ENCODE data around the gene UBR7. TPM values are rescaled to one million over a fixed set of nuclear protein-coding genes. Genes with fewer than 3 reads are reported as not detected.
A peak's percentile ranks its signal among the peaks of the same experiment; 100 is the strongest.

The UBR7 gene
- total and polyA plus RNA-seq, 7 donors = 11.5 to 32.6 (median 17.0) TPM

DNA sequence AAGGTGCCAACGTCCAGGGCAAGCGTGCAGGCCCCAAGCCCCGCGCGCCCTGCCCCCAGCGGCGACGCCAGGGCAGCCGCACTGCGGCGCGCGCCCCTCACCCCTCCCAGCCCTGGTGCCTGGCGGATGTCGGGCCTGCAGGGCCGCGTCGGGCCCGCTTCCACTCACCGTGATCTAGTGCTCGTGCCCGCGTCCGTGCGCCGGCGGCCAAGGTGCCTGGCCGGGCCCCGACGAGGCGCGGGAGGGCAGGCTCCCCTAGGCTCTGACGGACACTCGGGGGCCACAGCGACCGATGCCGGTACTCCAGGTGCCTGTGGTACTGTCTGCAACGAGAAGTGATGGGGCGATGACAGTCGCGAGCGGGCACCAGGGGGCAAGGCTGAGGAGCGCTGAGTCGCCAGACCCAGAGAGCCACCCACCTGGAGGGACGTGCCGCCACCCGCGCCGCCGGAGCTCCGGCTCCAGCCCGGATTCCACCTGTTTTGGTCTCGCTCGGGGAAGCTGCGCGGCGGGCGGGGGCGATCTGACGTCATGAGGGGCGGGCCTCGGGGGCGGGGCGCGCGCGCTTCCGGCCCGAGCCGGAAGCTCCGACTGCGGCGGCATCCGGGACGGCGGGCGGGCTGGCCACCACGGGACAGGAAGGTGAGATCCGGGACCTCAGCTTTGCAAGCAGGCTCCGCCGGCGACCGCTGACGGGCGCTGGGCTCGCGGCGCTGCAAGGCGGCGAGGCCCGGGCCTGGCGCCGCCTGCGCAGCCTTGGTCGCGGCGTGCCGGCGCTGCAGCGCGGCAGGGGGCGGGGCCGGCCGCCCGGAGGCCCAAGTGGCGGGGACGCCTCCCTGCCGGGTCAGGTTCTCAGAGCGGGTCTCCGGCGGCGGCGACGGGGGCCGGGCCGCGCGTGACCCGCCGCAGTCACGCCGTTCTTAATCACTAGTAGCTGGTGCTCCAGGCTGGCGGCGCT lies 22.4 kb upstream of the UBR7 start, which contains the start of the genes LYSET and MOAP1:
Gene LYSET, plus strand, starts transcription at position 927 of the 958 bp plus-strand sequence. CDS start 89 bp downstream, outside the sequence.
Gene MOAP1, minus strand, starts transcription at position 507 of the 958 bp plus-strand sequence. CDS start 655 bp downstream, outside the sequence.
- 0% methylated on average over 79 to 124 of the region's 124 CpGs for WGBS, 3 donors
- intact Hi-C loops (cut with DNase I) = loop anchor here (2.0 to 5.0 kb wide), 2 partner anchors 22 to 72 kb away; partner anchors contain the start of genes GON7 (in 1 of the 2) and UBR7 (in 1 of the 2)
- H3K4me1 ChIP-seq = peaks cover 19% of the 10 kb centered on the region
- TF ChIP-seq, protein P1, sequence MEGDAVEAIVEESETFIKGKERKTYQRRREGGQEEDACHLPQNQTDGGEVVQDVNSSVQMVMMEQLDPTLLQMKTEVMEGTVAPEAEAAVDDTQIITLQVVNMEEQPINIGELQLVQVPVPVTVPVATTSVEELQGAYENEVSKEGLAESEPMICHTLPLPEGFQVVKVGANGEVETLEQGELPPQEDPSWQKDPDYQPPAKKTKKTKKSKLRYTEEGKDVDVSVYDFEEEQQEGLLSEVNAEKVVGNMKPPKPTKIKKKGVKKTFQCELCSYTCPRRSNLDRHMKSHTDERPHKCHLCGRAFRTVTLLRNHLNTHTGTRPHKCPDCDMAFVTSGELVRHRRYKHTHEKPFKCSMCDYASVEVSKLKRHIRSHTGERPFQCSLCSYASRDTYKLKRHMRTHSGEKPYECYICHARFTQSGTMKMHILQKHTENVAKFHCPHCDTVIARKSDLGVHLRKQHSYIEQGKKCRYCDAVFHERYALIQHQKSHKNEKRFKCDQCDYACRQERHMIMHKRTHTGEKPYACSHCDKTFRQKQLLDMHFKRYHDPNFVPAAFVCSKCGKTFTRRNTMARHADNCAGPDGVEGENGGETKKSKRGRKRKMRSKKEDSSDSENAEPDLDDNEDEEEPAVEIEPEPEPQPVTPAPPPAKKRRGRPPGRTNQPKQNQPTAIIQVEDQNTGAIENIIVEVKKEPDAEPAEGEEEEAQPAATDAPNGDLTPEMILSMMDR (IDR thresholded peaks at IDR 0.05) = no peak
- H3K9me3 ChIP-seq = no peaks in the 10 kb centered on the region
- H3K27me3 ChIP-seq (ENCODE audit: insufficient read depth in 3 of 3, low read length in 2 of 3) = no peaks in the 10 kb centered on the region
- peak; percentile 88 to 94 for DNase-seq
- peak within 1 kb of the TSS; percentile 89 for H3K4me3 ChIP-seq
- peaks cover 6 to 53% of the 10 kb centered on the region in 2 donors for H3K36me3 ChIP-seq (ENCODE audit: insufficient read depth in 1 of 2, low read depth in 1 of 2)
- H3K27ac ChIP-seq = peak within 1 kb of the TSS; percentile 92
- ATAC-seq = peak; percentile 95 to 96 (median 95)

DNA sequence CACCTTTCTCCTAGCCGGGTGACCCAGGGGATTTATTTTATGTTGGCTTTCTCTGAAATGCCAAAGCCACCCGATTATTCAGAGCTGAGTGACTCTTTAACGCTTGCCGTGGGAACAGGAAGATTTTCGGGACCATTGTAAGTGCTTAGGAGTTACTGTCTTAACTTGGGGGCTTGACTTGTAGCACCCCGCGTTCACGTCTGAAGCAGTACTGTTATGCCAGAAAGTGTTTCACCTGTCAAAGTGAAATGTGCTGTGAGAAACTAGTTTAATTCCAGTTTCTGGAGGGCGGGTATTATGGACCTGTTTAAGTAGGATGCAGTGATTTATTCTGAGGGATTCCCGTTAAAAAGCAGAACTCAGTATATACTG lies 21.7 kb upstream of the UBR7 start:
- 0 to 1% (median 0%) methylated on average over 10 of the region's 10 CpGs for WGBS, 3 donors
- TF ChIP-seq, protein P1 (IDR thresholded peaks at IDR 0.05) = no peak
- Histone ChIP-seq H3K4me1 (peaks cover 19% of the 10 kb centered on the region), H3K36me3 (ENCODE audit: insufficient read depth in 1 of 2, low read depth in 1 of 2) (peaks cover 6 to 53% of the 10 kb centered on the region in 2 donors), H3K9me3 (no peaks in the 10 kb centered on the region), H3K27me3 (ENCODE audit: insufficient read depth in 3 of 3, low read length in 2 of 3) (no peaks in the 10 kb centered on the region), H3K27ac (peak overlapping the region; percentile 92), H3K4me3 (peak overlapping the region; percentile 89)
- no peak for DNase-seq
- peak in 2 of 4 donors; percentile 6 to 18 for ATAC-seq
- intact Hi-C loops (cut with DNase I) = loop anchor here in 1 of 2 donors (2.0 kb wide), 1 partner anchor 21 kb away; the partner anchor contains the start of genes GON7 and UBR7

DNA sequence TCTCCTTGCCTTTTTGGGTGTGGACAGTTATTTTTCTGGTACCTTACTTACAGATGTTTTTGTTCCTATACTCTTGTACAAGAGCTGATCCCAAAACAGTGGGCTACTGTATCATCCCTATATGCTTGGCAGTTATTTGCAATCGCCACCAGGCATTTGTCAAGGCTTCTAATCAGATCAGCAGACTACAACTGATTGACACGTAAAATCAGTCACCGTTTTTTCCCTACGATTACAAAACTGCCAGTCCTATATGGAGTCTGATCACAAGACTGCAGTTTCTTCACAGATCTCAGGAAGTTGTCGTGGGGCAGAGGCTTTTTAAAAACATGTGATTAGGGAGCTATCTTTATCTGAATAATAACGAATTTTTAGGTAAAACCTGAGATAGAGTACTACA lies 20.6 kb upstream of the UBR7 start:
- intact Hi-C loops (cut with DNase I) = no loop called here
- H3K27ac ChIP-seq = peak overlapping the region; percentile 92
- ATAC-seq (no peak), DNase-seq (no peak)
- WGBS, 3 donors = 82 to 89% (median 82%) methylated on average over 6 of the region's 6 CpGs
- peak overlapping the region; percentile 89 for H3K4me3 ChIP-seq
- peaks cover 6 to 56% of the 10 kb centered on the region in 2 donors for H3K36me3 ChIP-seq (ENCODE audit: insufficient read depth in 1 of 2, low read depth in 1 of 2)
- peaks cover 19% of the 10 kb centered on the region for H3K4me1 ChIP-seq
- TF ChIP-seq, protein P1 (IDR thresholded peaks at IDR 0.05) = no peak
- H3K9me3 ChIP-seq = no peaks in the 10 kb centered on the region
- H3K27me3 ChIP-seq (ENCODE audit: insufficient read depth in 3 of 3, low read length in 2 of 3) = no peaks in the 10 kb centered on the region

DNA sequence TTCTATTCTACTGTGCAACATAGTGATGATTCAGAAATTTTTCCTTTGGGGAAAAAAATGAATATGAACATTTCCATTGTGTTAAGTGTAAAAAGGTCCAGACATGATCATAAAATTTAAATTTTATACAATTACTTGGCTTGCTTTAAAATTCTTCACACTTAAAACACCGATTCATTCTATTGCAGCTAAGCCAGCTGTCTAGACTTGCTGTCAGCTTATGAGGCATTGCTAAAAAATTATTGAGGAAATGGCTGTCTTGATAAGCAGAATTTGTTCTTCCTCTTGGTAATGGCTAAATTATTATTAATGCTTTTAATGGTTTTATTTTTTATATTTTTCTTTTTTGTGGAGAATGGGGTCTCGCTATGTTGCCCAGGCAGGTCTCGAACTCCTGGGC lies 20.1 kb upstream of the UBR7 start:
- peaks cover 6 to 52% of the 10 kb centered on the region in 2 donors for H3K36me3 ChIP-seq (ENCODE audit: insufficient read depth in 1 of 2, low read depth in 1 of 2)
- H3K27ac ChIP-seq = no peak overlapping the region
- peaks cover 19% of the 10 kb centered on the region for H3K4me1 ChIP-seq
- WGBS, 3 donors = 91 to 98% (median 95%) methylated on average over 3 of the region's 3 CpGs
- intact Hi-C loops (cut with DNase I) = no loop called here
- TF ChIP-seq, protein P1 (IDR thresholded peaks at IDR 0.05) = no peak
- DNase-seq = no peak
- no peak overlapping the region for H3K4me3 ChIP-seq
- no peak for ATAC-seq
- H3K9me3 ChIP-seq = no peaks in the 10 kb centered on the region
- no peaks in the 10 kb centered on the region for H3K27me3 ChIP-seq (ENCODE audit: insufficient read depth in 3 of 3, low read length in 2 of 3)

Measured in psoas muscle (tissue), 8 donors.